OCI-LY7 (cell line): ENCODE results near the gene RAB3C. TPM values are rescaled to one million over a fixed set of nuclear protein-coding genes. Genes with fewer than 3 reads are reported as not detected.

Experiments used
- BruUV-seq: library from RNA; stranded (reverse); fragments of 400-500 nt; replicated peaks from 2 replicates; lab custom pipeline; 2021; lab: Mats Ljungman, UMichigan
- CTCF ChIA-PET: fragments of 300-600 bp; sonication (Branson Sonifier 250); formaldehyde crosslinking; loops from one replicate; lab custom pipeline; 2022; ENCODE audit warnings: antibody characterized with exemption; ENCODE audit not compliant: unreplicated experiment; lab: Charles Lee
- POLR2A ChIA-PET: fragments of 300-600 bp; sonication (Branson Sonifier 250); formaldehyde crosslinking; loops from one replicate; lab custom pipeline; 2022; ENCODE audit warnings: antibody characterized with exemption; lab: Charles Lee
- DNase-seq: peaks from one replicate; pipeline ENCODE4 v3.0.0-alpha.2; 2015; ENCODE audit warnings: low spot score
- H2AFZ ChIP-seq: fragments of 200-600 bp; sonication (generic), shearing (Covaris generic); 2 replicates; pipeline ENCODE4 v1.6.1; 2014; ENCODE audit warnings: mild to moderate bottlenecking, antibody characterized with exemption, low read length, moderate library complexity
- H3K27ac ChIP-seq: fragments of 200-600 bp; sonication (generic); 2 replicates; pipeline ENCODE4 v1.5.1; 2014; ENCODE audit warnings: mixed run types, low read depth, mild to moderate bottlenecking, moderate library complexity, low read length, inconsistent platforms; ENCODE audit not compliant: poor library complexity, severe bottlenecking
- H3K36me3 ChIP-seq: fragments of 200-600 bp; sonication (generic); 2 replicates; pipeline ENCODE4 v1.6.1; 2014; ENCODE audit warnings: mild to moderate bottlenecking, antibody characterized with exemption, low read length, moderate library complexity, mixed read lengths; ENCODE audit not compliant: insufficient read depth
- H3K4me1 ChIP-seq: fragments of 200-600 bp; sonication (generic); 2 replicates; pipeline ENCODE4 v1.5.1; 2014; ENCODE audit warnings: mild to moderate bottlenecking, low read length; ENCODE audit not compliant: insufficient read depth, poor library complexity, severe bottlenecking
- H3K4me2 ChIP-seq: fragments of 200-600 bp; sonication (generic); 2 replicates; pipeline ENCODE4 v1.6.1; 2014; ENCODE audit warnings: mild to moderate bottlenecking, low read length
- H3K4me3 ChIP-seq: fragments of 200-600 bp; sonication (generic); 2 replicates; pipeline ENCODE4 v1.5.1; 2014; ENCODE audit warnings: mild to moderate bottlenecking, low read depth, low read length; ENCODE audit not compliant: poor library complexity, severe bottlenecking
- H3K79me2 ChIP-seq: fragments of 200-600 bp; sonication (generic); 2 replicates; pipeline ENCODE4 v1.6.1; 2016; ENCODE audit warnings: low read depth, mild to moderate bottlenecking, low read length, moderate library complexity, mixed read lengths; ENCODE audit not compliant: insufficient read depth
- H3K9me2 ChIP-seq: fragments of 200-600 bp; sonication (generic); 2 replicates; pipeline ENCODE4 v1.6.1; 2016; ENCODE audit warnings: mild to moderate bottlenecking, low read length, mixed read lengths; ENCODE audit not compliant: insufficient read depth
- H3K9me3 ChIP-seq: fragments of 200-600 bp; sonication (generic); 2 replicates; pipeline ENCODE4 v1.6.1; 2014; ENCODE audit warnings: mild to moderate bottlenecking, mixed run types, low read length, mixed read lengths
- H4K20me1 ChIP-seq: fragments of 200-600 bp; sonication (generic); 2 replicates; pipeline ENCODE4 v1.6.1; 2014; ENCODE audit warnings: mild to moderate bottlenecking, antibody characterized with exemption, low read length, moderate library complexity, mixed read lengths; ENCODE audit not compliant: insufficient read depth
- CTCF ChIP-seq: fragments of 200-600 bp; sonication (generic); conservative IDR thresholded peaks from 2 replicates; pipeline ENCODE4 v1.5.1; 2014; ENCODE audit warnings: mild to moderate bottlenecking, antibody characterized with exemption, low read length, moderate library complexity, mixed read lengths
- EZH2phosphoT487 ChIP-seq: fragments of 200-600 bp; sonication (generic); IDR thresholded peaks from 2 replicates; pipeline ENCODE4 v1.6.1; 2018; ENCODE audit warnings: low read depth, borderline replicate concordance, mild to moderate bottlenecking, mixed run types, antibody characterized with exemption, low read length, moderate library complexity, mixed read lengths
- intact Hi-C: fragments of 100-400 bp; cut with micrococcal nuclease; formaldehyde crosslinking; loops from one replicate; pipeline ENCODE4 v1.10.0; 2022; ENCODE audit not compliant: unreplicated experiment
- total RNA-seq, 2 experiments: library from RNA; depleted of rRNA in 1 of 2; stranded (reverse); fragments of >200 nt in 1 of 2; shearing (Covaris generic) in 1 of 2; gene quantifications; 2 replicates each; pipeline ENCODE4 v1.2.3, GENCODE V29; 2014 to 2022

Gene RAB3C
- total RNA-seq, 2 experiments from 2014 or later, result not detected

DNA sequence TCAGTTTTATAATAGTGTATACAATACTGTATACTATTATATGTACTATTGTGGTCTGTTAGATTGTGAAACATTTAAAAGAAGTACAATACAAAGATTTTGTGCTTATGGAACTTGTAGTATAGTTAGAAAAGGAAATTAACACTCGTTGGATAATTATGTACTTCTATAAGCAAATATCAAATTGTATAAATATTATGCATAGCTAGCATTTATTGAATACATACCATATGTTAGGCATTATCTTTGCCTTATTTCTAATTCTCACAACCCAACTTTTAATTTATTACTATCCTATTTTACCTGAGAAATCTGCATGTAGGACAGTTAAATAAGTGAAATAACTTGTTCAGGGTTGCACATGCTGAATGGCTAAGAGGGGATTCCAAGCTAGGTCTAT lies 37.5 kb downstream of the RAB3C start:
- Histone ChIP-seq H2AFZ (no peak overlapping the region), H4K20me1 (no peaks in the 10 kb centered on the region), H3K79me2 (no peaks in the 10 kb centered on the region), H3K4me1 (no peaks in the 10 kb centered on the region), H3K4me2 (no peak overlapping the region), H3K9me2 (no peaks in the 10 kb centered on the region), H3K36me3 (no peaks in the 10 kb centered on the region), H3K27ac (no peak overlapping the region), H3K4me3 (no peak overlapping the region), H3K9me3 (no peaks in the 10 kb centered on the region)
- POLR2A ChIA-PET, result interaction anchor here (0.7 kb wide), 1 partner anchor 1543 kb away, joined by 3 read pairs; no protein-coding TSS in a partner anchor
- intact Hi-C loops, result no loop called here
- BruUV-seq, result no TSS peak
- TF ChIP-seq EZH2phosphoT487 (no peak), CTCF (no peak)
- DNase-seq, result no peak
- CTCF ChIA-PET, result no interaction called here

DNA sequence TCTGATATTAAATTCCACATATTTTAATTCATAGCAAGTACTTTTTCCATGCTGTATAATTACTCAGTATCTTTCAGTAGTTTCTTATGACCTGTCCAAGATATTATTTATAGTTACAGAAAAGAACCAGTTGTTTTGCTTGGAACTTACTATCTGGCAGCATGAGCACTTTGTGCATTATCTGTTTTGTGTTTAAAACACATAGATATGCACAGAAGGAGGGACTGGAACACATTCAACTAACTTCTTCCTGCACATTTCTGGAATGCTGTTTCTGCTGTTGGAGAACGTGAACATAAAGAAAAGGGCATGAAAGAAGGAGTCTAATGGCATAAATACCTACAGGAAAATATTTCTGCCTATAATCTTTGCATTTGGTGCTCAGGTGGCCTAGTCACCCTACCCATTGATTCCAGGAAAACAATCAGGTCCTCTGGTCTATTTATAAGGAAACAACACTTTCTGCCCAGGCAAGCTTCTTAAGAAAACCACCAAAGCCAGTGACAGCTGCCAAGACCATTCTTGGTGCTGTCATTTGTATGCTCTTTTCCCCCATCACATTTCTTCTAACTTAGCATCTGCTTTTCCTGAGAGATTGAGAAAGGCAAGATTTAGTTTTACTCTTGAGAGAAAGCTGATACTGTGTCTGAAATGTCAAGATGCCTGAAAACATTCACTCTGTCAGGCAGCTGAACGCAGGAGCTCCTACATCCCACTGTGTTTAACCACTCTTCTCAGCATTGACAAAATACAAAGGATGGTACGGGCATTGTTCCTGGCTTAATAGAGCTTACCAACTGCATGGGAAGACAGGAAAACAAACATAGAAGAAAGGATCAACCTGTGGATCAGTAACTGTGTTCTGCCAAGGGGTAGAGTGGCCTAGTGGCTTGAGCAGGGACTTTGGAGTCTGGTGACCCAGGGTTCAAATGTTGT lies 40.3 kb downstream of the RAB3C start:
- POLR2A ChIA-PET, result no interaction called here
- TF ChIP-seq CTCF (no peak), EZH2phosphoT487 (no peak)
- H3K4me2 ChIP-seq, result no peak overlapping the region
- no peak for DNase-seq
- no peak overlapping the region for H3K4me3 ChIP-seq
- no TSS peak for BruUV-seq
- intact Hi-C loops, result no loop called here
- H3K27ac ChIP-seq, result no peak overlapping the region
- H2AFZ ChIP-seq, result no peak overlapping the region
- H3K4me1 ChIP-seq, result no peaks in the 10 kb centered on the region
- H3K79me2 ChIP-seq, result no peaks in the 10 kb centered on the region
- H3K9me3 ChIP-seq, result no peaks in the 10 kb centered on the region
- H4K20me1 ChIP-seq, result no peaks in the 10 kb centered on the region
- CTCF ChIA-PET, result no interaction called here
- H3K36me3 ChIP-seq, result no peaks in the 10 kb centered on the region
- no peaks in the 10 kb centered on the region for H3K9me2 ChIP-seq

DNA sequence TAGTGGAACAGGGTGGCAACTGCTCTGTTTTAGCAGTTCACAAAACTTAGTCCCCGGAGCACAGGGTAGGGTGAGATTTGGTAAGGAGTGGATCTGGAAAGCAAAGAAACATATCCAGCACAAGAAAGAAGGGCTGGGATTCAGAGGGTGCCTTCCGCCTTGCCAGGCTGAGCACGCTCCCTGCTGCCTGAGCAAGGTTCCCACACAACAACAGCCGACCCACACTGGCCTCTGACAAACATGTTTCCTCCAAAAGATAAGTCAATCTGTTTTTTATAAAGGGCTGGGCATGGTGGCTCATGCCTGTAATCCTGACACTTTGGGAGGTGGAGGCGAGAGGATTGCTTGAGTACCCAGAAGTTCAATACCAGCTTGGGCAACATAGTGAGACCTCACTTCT lies 45.8 kb downstream of the RAB3C start:
- intact Hi-C loops, result no loop called here
- Histone ChIP-seq H4K20me1 (no peaks in the 10 kb centered on the region), H2AFZ (no peak overlapping the region), H3K4me2 (no peak overlapping the region), H3K4me1 (no peaks in the 10 kb centered on the region), H3K9me3 (no peaks in the 10 kb centered on the region), H3K36me3 (no peaks in the 10 kb centered on the region), H3K4me3 (no peak overlapping the region), H3K27ac (no peak overlapping the region), H3K79me2 (no peaks in the 10 kb centered on the region), H3K9me2 (no peaks in the 10 kb centered on the region)
- TF ChIP-seq EZH2phosphoT487, result no peak
- BruUV-seq, result no TSS peak
- POLR2A ChIA-PET, result no interaction called here
- CTCF ChIA-PET, result no interaction called here
- DNase-seq, result no peak
